ENCODE results near the gene ZNF479. TPM values are rescaled to one million over a fixed set of nuclear protein-coding genes. Genes with fewer than 3 reads are reported as not detected.
"Not testable (repeated sequence)": the region's sequence is repeated elsewhere in the genome, so short reads cannot be mapped to it uniquely, and the experiment has no call there.

Gene ZNF479
- total RNA-seq, result not detected

- not testable (repeated sequence) for DNase-seq (ENCODE audit: low spot score)
Observed at GRCh38 chr7:57132336-57132735, at the start of gene ZNF479. ZNF479 (minus strand) TSS chr7:57132436; CDS start chr7:57132324, 112 bp downstream.

GRCh38 chr7:57182031-57182430 lies 49.8 kb upstream of the ZNF479 start:
- no peak for DNase-seq (ENCODE audit: low spot score)

GRCh38 chr7:57181281-57181680 lies 49.0 kb upstream of the ZNF479 start:
- DNase-seq (ENCODE audit: low spot score), result no peak

GRCh38 chr7:57179776-57180415 lies 47.7 kb upstream of the ZNF479 start:
- no peak for DNase-seq (ENCODE audit: low spot score)

- no peak for DNase-seq (ENCODE audit: low spot score)
Observed at GRCh38 chr7:57178768-57179139, 46.5 kb upstream of the ZNF479 start.

- no peak for DNase-seq (ENCODE audit: low spot score)
Observed at GRCh38 chr7:57177856-57178767, 45.9 kb upstream of the ZNF479 start.

GRCh38 chr7:57176928-57177635 lies 44.8 kb upstream of the ZNF479 start:
- no peak for DNase-seq (ENCODE audit: low spot score)

GRCh38 chr7:57165285-57165899 lies 33.2 kb upstream of the ZNF479 start:
- DNase-seq (ENCODE audit: low spot score), result no peak

GRCh38 chr7:57120123-57120784 lies 12.0 kb downstream of the ZNF479 start:
- not testable (repeated sequence) for DNase-seq (ENCODE audit: low spot score)
